ENCODE measurements around the gene CCDC187. TPM values are rescaled to one million over a fixed set of nuclear protein-coding genes. Genes with fewer than 3 reads are reported as not detected.

Gene CCDC187
- total RNA-seq, 2 donors from 2014 or later: 1.3 to 2.3 TPM

DNA sequence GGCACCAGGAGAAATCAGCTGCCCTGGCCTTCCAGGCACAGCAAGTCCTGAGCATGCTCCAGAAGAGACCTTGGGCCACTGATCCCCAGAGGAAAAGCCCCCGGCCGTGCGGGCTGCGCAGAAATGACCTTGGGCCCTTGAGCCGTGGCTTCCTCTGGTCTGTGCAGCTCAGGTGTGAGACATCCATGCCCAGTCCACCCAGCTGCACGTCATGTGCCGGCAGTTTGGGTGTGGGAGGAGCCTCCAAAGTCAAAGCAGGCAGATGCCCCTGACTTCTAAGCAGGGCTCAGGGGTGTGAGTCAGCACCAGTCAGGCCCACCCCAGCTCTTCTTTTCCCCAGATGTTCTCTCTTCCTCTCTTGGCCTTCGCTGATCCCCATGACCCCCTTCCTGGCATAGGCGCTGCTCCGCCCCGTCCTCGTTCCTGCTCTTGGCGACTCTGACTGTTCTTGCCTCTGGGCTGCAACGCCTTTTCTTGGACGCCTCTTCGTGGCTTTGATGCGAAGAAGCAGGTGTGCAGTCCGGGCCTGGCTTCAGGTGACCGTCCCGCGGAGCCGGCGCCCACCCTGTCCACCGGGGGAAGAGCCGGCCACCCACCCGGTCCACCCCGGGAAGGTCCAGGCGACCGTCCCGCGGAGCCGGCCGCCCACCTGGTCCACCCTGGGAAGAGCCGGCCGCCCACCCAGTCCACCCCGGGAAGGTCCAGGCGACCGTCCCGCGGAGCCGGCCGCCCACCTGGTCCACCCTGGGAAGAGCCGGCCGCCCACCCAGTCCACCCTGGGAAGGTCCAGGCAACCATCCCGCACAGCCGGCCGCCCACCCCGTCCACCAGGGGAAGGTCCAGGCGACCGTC lies 52.4 kb downstream of the CCDC187 start:
- H3K4me1 ChIP-seq: peaks cover 64% of the 10 kb centered on the region
- DNase-seq (peak; percentile 45 to 69 (median 66)), ATAC-seq (no peak)
- H3K27me3 ChIP-seq: no peaks in the 10 kb centered on the region
- peak in 1 of 3 donors; percentile 43 for TF ChIP-seq POLR2A (IDR thresholded peaks at IDR 0.05)
- TF ChIP-seq, protein P1, sequence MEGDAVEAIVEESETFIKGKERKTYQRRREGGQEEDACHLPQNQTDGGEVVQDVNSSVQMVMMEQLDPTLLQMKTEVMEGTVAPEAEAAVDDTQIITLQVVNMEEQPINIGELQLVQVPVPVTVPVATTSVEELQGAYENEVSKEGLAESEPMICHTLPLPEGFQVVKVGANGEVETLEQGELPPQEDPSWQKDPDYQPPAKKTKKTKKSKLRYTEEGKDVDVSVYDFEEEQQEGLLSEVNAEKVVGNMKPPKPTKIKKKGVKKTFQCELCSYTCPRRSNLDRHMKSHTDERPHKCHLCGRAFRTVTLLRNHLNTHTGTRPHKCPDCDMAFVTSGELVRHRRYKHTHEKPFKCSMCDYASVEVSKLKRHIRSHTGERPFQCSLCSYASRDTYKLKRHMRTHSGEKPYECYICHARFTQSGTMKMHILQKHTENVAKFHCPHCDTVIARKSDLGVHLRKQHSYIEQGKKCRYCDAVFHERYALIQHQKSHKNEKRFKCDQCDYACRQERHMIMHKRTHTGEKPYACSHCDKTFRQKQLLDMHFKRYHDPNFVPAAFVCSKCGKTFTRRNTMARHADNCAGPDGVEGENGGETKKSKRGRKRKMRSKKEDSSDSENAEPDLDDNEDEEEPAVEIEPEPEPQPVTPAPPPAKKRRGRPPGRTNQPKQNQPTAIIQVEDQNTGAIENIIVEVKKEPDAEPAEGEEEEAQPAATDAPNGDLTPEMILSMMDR (IDR thresholded peaks at IDR 0.05): no peak
- no peak overlapping the region for H3K4me3 ChIP-seq
- WGBS, 2 donors: 80 to 89% methylated on average over 22 to 32 of the region's 50 CpGs
- H3K9me3 ChIP-seq: no peaks in the 10 kb centered on the region
- no peaks in the 10 kb centered on the region for H3K36me3 ChIP-seq (replicated peaks in 1 of 2; ENCODE audit: insufficient read depth in 1 of 2, low read depth in 2 of 2)
- intact Hi-C loops (cut with DNase I): no loop called here
- H3K27ac ChIP-seq: peak overlapping the region; percentile 87 to 93 (median 92)

DNA sequence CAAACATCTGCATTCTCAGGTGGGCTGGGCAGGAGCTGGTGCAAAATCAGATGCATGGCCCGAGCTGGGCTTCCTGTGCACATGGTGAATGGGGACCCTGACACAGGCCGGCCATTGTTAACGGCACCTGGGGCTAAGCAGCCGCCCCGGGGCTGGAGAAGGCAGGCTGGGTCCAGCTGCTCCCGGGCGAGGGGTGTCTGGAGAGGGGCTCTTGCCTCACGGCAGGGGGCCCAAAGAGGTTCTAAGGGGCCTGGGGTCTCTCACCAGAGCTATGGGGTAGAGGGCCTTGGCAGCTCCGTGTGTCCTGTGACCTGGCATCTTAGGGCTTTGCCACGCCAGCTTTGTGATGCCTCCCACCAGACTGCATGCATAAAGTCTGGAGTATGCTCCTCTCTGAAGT lies 53.2 kb downstream of the CCDC187 start:
- no peaks in the 10 kb centered on the region for H3K36me3 ChIP-seq (replicated peaks in 1 of 2; ENCODE audit: insufficient read depth in 1 of 2, low read depth in 2 of 2)
- H3K27ac ChIP-seq: peak overlapping the region; percentile 87 to 93 (median 92)
- intact Hi-C loops (cut with DNase I): no loop called here
- H3K27me3 ChIP-seq: no peaks in the 10 kb centered on the region
- WGBS, 2 donors: 65% methylated on average over 10 of the region's 10 CpGs; no CpG with 5 or more reads in 1 of the 2 donors
- no peak for DNase-seq
- H3K4me1 ChIP-seq: peaks cover 69% of the 10 kb centered on the region
- no peaks in the 10 kb centered on the region for H3K9me3 ChIP-seq
- no peak for ATAC-seq
- no peak overlapping the region for H3K4me3 ChIP-seq
- TF ChIP-seq, protein P1 (IDR thresholded peaks at IDR 0.05): no peak
- TF ChIP-seq POLR2A (IDR thresholded peaks at IDR 0.05): no peak

GRCh38 chr9:136249877-136250559 lies 53.9 kb downstream of the CCDC187 start:
- H3K4me1 ChIP-seq: peaks cover 64% of the 10 kb centered on the region
- WGBS, 2 donors: 9 to 28% methylated on average over 28 to 30 of the region's 30 CpGs
- no peak overlapping the region for H3K4me3 ChIP-seq
- ATAC-seq: peak; percentile 80
- peak; percentile 91 to 93 (median 93) for DNase-seq
- no peaks in the 10 kb centered on the region for H3K27me3 ChIP-seq
- intact Hi-C loops (cut with DNase I): no loop called here
- TF ChIP-seq, protein P1 (IDR thresholded peaks at IDR 0.05): peak in 4 of 7 experiments; percentile 13 to 27 (median 20)
- peak in 2 of 3 donors; percentile 35 to 44 for TF ChIP-seq POLR2A (IDR thresholded peaks at IDR 0.05)
- H3K36me3 ChIP-seq (replicated peaks in 1 of 2; ENCODE audit: insufficient read depth in 1 of 2, low read depth in 2 of 2): no peaks in the 10 kb centered on the region
- H3K27ac ChIP-seq: peak overlapping the region; percentile 87 to 93 (median 92)
- no peaks in the 10 kb centered on the region for H3K9me3 ChIP-seq

GRCh38 chr9:136248951-136249876 lies 54.7 kb downstream of the CCDC187 start:
- no peak for TF ChIP-seq POLR2A (IDR thresholded peaks at IDR 0.05)
- TF ChIP-seq, protein P1 (IDR thresholded peaks at IDR 0.05): no peak
- DNase-seq: peak in 2 of 4 donors; percentile 42 to 56
- no peaks in the 10 kb centered on the region for H3K27me3 ChIP-seq
- no peak overlapping the region for H3K4me3 ChIP-seq
- intact Hi-C loops (cut with DNase I): no loop called here
- no peaks in the 10 kb centered on the region for H3K9me3 ChIP-seq
- no peak for ATAC-seq
- H3K36me3 ChIP-seq (replicated peaks in 1 of 2; ENCODE audit: insufficient read depth in 1 of 2, low read depth in 2 of 2): no peaks in the 10 kb centered on the region
- peaks cover 64% of the 10 kb centered on the region for H3K4me1 ChIP-seq
- 39 to 55% methylated on average over 17 to 30 of the region's 30 CpGs for WGBS, 2 donors
- peak overlapping the region; percentile 87 to 93 (median 92) for H3K27ac ChIP-seq

All from body of pancreas (tissue), 4 donors.